Measurements from ENCODE around the gene FXYD6. TPM values are rescaled to one million over a fixed set of nuclear protein-coding genes. Genes with fewer than 3 reads are reported as not detected.
"Not testable (repeated sequence)": the region's sequence is repeated elsewhere in the genome, so short reads cannot be mapped to it uniquely, and the experiment has no call there.

FXYD6 gene
- total and polyA plus RNA-seq, 9 of the 15 experiments (the other 6 are each of a cell fraction or from before 2014, with no cell fraction given): 0.07 to 0.35 TPM; not detected in 7

DNA sequence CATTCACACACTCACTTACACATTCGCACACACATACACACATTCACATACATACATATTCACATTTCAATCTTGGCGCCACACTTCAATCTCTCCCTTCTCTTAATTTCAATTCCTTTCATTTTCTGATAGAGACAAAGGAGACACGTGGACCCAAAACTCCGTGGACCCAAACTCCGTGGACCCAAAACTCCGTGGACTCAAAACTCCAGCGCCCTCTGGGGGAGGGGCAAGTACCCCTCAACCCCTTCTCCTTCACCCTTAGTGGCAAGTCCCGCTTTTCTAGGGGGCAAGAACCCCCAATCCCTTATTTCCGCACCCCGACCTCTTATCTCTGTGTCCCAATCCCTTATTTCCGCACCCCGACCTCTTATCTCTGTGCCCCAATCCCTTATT lies 66.4 kb downstream of the FXYD6 start:
- CTCF ChIA-PET (ENCODE audit: low intra/inter-chr PET ratio): interaction anchor here (0.9 to 3.3 kb wide), 3 partner anchors 8 to 385 kb away, joined by 3 to 52 read pairs (median 4); no protein-coding TSS in a partner anchor
- Histone ChIP-seq H3K4me1 (replicated peaks in 1 of 2; ENCODE audit: control insufficient read depth in 2 of 2, insufficient read depth in 2 of 2, low read length in 2 of 2) (peaks cover 13 to 14% of the 10 kb centered on the region in 2 experiments; a peak in 4 of 5 replicates), H3K27me3 (ENCODE audit: control insufficient read depth in 2 of 2, insufficient read depth in 2 of 2, low read length in 2 of 2) (peaks cover 0 to 17% of the 10 kb centered on the region in 2 experiments; a peak in 2 of 5 replicates)
- BruUV-seq (replicated peaks); H4K20me1 ChIP-seq (replicated peaks; ENCODE audit: control insufficient read depth, insufficient read depth, low read length); H3K79me2 ChIP-seq (ENCODE audit: control insufficient read depth, insufficient read depth, low read length); DNase-seq (ENCODE audit: extremely low read depth in 1 of 4, low spot score in 3 of 4); H3K4me3 ChIP-seq; H3K36me3 ChIP-seq (ENCODE audit: control insufficient read depth, insufficient read depth, low read length); H3K9me1 ChIP-seq (ENCODE audit: control insufficient read depth, insufficient read depth, low read length); H3K4me2 ChIP-seq (ENCODE audit: insufficient read depth, low read length); FAIRE-seq; H3K9me3 ChIP-seq (replicated peaks; ENCODE audit: control insufficient read depth, insufficient read depth, low read depth, low read length); intact Hi-C loops (cut with micrococcal nuclease); ATAC-seq; H3K27ac ChIP-seq (ENCODE audit: extremely low read depth, low read depth, low read length); in situ Hi-C loops (cut with MboI); H3K9ac ChIP-seq (ENCODE audit: insufficient read depth in 1 of 2, low read depth in 2 of 2, low read length in 2 of 2); H2AFZ ChIP-seq (ENCODE audit: low read depth, low read length); TF ChIP-seq TOE1 (CRISPR knock-in tag; IDR thresholded peaks at IDR 0.05; ENCODE audit: borderline replicate concordance, low read depth): not testable (repeated sequence)
- 15% methylated on average over 10 of the region's 12 CpGs for WGBS (ENCODE audit: insufficient coverage, low coverage, missing lambda C conversion rate)
- POLR2A ChIA-PET: interaction anchor here (1.2 to 1.3 kb wide), 3 partner anchors 9 to 137 kb away, joined by 3 to 4 read pairs (median 3); no protein-coding TSS in a partner anchor
- TF ChIP-seq, protein P1, sequence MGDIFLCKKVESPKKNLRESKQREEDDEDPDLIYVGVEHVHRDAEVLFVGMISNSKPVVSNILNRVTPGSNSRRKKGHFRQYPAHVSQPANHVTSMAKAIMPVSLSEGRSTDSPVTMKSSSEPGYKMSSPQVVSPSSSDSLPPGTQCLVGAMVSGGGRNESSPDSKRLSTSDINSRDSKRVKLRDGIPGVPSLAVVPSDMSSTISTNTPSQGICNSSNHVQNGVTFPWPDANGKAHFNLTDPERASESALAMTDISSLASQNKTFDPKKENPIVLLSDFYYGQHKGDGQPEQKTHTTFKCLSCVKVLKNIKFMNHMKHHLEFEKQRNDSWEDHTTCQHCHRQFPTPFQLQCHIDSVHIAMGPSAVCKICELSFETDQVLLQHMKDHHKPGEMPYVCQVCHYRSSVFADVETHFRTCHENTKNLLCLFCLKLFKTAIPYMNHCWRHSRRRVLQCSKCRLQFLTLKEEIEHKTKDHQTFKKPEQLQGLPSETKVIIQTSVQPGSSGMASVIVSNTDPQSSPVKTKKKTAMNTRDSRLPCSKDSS (IDR thresholded peaks at IDR 0.05; ENCODE audit: low read depth, partially characterized antibody): peak; percentile 4
- TF ChIP-seq, protein P2, sequence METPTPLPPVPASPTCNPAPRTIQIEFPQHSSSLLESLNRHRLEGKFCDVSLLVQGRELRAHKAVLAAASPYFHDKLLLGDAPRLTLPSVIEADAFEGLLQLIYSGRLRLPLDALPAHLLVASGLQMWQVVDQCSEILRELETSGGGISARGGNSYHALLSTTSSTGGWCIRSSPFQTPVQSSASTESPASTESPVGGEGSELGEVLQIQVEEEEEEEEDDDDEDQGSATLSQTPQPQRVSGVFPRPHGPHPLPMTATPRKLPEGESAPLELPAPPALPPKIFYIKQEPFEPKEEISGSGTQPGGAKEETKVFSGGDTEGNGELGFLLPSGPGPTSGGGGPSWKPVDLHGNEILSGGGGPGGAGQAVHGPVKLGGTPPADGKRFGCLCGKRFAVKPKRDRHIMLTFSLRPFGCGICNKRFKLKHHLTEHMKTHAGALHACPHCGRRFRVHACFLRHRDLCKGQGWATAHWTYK (CRISPR knock-in tag; IDR thresholded peaks at IDR 0.05): 0 out of 2 replicates have a peak, but pooled peaks have one; percentile 62
- TF ChIP-seq, protein P3, sequence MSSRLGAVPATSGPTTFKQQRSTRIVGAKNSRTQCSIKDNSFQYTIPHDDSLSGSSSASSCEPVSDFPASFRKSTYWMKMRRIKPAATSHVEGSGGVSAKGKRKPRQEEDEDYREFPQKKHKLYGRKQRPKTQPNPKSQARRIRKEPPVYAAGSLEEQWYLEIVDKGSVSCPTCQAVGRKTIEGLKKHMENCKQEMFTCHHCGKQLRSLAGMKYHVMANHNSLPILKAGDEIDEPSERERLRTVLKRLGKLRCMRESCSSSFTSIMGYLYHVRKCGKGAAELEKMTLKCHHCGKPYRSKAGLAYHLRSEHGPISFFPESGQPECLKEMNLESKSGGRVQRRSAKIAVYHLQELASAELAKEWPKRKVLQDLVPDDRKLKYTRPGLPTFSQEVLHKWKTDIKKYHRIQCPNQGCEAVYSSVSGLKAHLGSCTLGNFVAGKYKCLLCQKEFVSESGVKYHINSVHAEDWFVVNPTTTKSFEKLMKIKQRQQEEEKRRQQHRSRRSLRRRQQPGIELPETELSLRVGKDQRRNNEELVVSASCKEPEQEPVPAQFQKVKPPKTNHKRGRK (tag; IDR thresholded peaks at IDR 0.05): 0 out of 2 replicates have a peak, but pooled peaks have one; percentile 32
- TF ChIP-seq, protein P4, sequence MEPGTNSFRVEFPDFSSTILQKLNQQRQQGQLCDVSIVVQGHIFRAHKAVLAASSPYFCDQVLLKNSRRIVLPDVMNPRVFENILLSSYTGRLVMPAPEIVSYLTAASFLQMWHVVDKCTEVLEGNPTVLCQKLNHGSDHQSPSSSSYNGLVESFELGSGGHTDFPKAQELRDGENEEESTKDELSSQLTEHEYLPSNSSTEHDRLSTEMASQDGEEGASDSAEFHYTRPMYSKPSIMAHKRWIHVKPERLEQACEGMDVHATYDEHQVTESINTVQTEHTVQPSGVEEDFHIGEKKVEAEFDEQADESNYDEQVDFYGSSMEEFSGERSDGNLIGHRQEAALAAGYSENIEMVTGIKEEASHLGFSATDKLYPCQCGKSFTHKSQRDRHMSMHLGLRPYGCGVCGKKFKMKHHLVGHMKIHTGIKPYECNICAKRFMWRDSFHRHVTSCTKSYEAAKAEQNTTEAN (CRISPR knock-in tag; IDR thresholded peaks at IDR 0.05): 0 out of 2 replicates have a peak, but pooled peaks have one; percentile 23
- TF ChIP-seq TOE1 (IDR thresholded peaks at IDR 0.05; ENCODE audit: borderline replicate concordance): 0 out of 2 replicates have a peak, but pooled peaks have one; percentile 1
- TF ChIP-seq NFIC (IDR thresholded peaks at IDR 0.05): 0 out of 2 replicates have a peak, but pooled peaks have one; percentile 0

Data from K562 (cell line).